NAMALWA (cell line): Measurements from ENCODE around the gene PMPCA.

Experiments used
- DNase-seq: peaks from one replicate; pipeline ENCODE4 v3.0.0-alpha.2; 2015; ENCODE audit warnings: low spot score

Gene PMPCA

DNA sequence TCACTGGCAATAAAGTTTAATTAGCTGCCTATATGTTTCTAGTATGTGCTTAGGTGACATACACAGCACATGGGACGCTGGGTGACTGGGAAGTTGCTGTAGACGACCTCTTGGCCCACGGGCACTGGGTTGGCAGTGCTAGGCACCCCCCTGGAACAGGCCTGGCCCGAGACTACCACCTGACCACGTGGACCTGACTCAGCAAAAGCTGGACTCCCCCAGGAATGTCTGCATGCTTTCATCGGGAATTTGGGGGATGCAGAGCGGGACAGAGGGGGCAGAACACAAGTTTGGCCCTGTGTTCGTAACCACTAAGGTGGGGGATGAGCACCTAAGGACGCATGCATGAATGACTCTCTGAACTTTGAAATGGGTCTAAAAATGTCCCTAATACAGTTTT is 45.8 kb downstream of the PMPCA start:
- DNase-seq, result no peak

DNA sequence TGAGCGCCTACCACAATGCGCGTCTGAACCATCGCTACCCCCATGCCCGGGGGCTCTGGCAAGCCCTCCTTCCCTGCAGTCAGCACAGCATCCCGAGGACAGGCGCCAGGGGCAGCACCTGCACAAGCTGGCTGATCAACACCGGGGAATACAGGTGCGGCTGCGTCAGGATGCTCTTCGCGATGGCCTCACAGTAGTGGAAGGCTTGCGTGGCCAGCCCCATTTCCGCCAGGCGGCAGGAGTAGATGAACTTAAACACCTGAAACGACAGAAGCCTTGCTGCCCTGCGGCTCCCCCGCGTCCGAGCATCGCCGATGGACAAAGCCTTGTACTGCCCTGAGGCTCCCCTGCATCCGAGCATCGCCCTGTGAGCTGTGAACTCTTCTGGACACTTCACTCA is 46.9 kb downstream of the PMPCA start:
- no peak for DNase-seq

- DNase-seq, result no peak
Measured at GRCh38 chr9:136459425-136459824, 49.0 kb downstream of the PMPCA start.

- DNase-seq, result no peak
Measured at GRCh38 chr9:136460772-136461325, 50.4 kb downstream of the PMPCA start.

DNA sequence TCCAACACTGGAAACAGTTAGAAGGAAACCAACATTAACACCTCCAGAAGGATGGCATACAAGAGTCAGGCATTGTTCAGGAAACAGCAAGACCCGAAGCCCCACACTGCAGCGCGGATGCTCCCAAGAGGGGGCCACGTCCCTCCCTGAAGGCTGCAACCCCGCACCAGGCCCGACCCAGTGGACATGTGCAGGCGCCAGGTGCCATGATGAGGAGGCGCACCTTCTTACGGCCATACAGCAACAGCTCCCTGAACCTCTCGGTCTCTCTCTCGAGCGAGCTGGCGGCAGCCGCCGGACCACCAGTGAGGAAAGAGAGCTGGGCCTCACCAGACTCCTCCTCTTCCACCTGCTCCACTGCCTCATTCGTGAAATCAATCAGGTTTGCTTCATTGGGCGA is 52.2 kb downstream of the PMPCA start:
- no peak for DNase-seq

DNA sequence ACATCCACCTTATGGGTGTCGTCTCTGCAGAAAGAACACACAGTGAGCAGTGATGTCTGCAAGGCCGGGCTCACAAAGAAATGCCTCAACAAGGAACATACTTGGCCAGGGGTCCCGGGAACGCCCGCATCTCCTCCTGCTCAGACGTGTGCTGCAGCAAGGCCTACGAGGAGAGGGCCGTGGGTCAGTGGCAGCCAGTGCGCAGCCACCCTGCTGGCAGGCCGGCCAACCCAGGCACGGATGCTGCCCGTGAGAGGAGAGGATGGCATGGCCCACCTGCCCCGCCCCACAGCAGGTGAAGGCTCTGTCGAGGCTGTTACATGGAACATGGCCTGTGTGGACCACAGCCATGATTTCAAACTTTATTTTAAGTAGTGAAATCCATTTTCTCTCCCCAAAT is 53.1 kb downstream of the PMPCA start:
- DNase-seq, result no peak

DNA sequence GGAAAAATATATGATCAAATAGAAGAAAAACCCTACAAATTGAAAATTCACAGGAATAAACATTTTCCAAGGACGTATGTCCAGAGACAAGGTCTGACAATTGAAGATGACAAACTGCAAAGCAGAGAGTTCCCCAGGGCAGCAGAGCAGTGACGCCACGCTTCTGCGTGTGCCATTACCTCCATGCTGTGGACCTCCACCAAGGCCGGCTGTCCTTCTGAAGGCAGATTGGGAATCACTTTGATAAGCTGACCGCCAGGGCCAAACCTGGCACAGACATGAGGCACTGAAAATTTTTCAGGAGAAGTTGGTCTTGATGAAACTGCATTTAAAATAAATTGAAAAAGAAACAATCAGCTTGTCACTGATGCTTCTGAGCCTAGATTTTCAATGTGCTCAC is 53.8 kb downstream of the PMPCA start:
- no peak for DNase-seq

GRCh38 chr9:136465500-136466154 is 55.2 kb downstream of the PMPCA start:
- no peak for DNase-seq

- DNase-seq, result no peak
Measured at GRCh38 chr9:136466155-136466541, 55.7 kb downstream of the PMPCA start.

DNA sequence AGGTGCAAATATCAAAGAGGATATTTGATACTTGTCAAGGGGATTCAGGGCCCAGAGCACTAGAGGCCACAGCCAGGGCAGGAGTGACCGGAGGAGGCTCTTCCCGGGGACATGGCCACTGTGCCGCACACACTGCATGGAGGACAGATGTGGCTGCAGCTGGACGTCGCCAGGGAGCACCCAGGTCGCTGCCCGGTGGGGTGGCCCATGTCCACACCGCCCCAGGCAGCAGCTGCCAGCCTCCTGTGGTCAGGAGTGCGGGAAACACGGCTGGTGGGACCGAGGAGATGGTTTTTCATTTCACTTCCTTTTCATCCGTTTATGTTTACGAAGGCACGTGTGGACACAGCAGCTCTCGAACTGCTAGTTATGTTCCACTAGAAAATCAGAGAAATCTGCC is 57.3 kb downstream of the PMPCA start:
- DNase-seq, result no peak

- DNase-seq, result no peak
Measured at GRCh38 chr9:136470356-136470755, 59.9 kb downstream of the PMPCA start.

DNA sequence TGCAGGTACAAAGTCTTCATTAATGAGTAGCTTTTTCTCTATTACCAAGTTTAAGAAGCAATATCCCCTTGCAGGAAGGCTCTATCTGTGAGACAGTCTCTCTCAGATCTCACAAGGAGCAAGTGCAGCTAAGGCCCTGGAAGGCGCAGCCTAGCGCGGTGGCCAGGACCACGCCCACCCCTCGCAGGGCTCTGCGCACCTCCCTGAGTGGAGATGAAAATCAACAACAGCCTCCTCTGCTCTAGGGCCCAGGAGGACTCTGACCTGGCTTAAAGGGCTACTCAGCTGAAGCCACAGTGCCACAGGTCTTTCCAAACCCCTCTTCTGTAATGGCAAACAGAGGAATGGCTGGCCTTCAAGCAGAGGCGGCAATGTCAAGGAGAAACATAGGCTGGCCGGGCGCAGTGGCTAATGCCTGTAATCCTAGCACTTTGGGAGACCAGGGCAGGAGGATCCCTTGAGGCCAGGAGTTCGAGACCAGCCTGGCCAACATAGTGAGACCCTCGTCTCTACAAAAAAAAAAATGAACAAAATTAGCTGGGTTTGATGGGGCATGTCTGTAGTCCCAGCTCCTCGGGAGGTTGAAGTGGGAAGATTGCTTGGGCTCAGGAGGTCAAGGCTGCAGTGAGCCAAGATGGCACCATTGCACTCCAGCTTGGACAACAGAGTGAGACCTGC is 60.5 kb downstream of the PMPCA start:
- no peak for DNase-seq

DNA sequence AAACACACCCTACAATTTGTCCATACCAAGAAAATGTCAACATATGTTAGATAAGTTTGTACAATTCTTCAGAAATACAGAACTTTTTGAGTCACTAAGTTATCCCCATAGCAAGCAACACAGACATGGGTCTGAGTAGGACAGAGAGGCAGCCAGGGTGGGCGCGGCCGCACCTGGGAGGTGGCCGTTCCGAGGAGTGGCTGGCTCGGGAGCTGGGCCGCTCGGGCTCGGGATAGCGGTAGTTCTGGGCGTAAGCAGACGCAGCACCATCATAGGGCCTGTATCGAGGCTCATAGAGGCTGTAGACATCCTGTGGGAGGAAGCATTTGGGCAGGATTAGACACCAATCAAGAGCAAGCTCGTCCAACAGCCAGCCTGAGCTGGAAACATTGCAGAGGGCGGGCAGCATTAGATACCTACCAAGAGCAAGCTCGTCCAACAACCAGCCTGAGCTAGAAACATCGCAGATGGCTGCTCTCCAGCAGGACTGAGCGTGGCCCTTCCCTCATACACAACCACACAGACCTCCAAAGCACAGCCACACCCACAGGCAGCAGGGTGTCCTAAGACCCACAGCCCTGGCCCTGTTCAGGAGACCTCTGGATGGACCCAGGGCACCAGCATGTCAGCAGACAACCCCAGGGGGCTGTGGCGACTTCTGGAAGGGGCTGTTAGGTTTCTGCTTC is 61.5 kb downstream of the PMPCA start:
- no peak for DNase-seq

DNA sequence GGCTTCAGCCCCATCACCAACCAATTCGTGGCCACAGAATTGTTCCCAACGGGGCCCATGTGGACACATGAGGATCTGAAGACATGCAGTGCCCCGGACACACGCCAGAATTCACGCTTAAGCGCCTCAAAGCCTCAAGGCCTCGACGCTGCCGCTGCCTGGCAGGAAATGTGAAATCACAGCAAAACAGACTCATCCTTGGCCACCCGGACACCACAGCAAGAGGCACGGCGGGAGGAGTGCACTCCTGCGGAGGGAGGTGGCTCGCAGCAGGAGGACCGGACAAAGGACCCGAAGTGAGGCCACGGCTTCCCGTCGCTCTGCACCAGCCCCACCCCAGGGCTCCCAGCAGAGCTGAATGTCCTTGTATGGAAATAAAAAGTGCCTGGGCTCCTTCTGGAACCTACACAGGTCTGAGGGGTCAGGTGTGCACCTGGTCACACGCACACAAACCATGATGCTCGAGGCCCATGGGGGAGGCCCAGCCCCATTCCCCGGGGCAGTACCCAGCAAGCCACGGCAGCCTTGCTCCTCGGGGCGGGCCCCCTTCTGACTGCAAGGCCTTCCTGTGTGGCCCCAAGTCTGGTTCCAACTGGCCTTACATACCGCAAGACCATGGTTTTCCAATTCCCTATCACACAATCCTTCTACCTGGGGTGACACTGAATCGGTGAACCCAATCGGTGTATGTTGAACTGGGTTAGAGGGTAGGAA is 62.3 kb downstream of the PMPCA start:
- DNase-seq, result no peak

DNA sequence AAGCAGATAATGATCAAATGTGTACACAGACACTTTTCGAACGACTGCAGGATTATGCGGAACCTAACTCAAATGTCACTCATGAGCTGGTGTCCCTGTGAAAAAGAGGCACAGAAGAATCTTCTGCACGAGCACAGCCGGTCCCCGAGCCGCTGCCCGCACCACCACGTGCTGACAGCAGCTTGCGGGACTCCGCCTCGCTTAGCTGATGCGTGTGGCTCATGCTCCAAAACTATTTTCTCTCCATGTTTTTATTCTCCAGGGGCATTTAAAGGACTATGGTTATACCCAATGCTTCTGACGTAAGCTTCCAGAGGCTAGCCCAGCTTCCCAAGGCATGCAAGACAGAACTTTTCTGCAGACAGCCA is 62.9 kb downstream of the PMPCA start:
- DNase-seq, result no peak
